ENCODE measurements around the gene SCLY.
A peak's percentile ranks its signal among the peaks of the same experiment; 100 is the strongest.
"Not testable (repeated sequence)": the region's sequence is repeated elsewhere in the genome, so short reads cannot be mapped to it uniquely, and the experiment has no call there.

Gene SCLY

GRCh38 chr2:238042090-238042489 lies 18.7 kb upstream of the SCLY start:
- DNase-seq = no peak

GRCh38 chr2:238042849-238043584 lies 17.8 kb upstream of the SCLY start:
- no peak for DNase-seq

DNA sequence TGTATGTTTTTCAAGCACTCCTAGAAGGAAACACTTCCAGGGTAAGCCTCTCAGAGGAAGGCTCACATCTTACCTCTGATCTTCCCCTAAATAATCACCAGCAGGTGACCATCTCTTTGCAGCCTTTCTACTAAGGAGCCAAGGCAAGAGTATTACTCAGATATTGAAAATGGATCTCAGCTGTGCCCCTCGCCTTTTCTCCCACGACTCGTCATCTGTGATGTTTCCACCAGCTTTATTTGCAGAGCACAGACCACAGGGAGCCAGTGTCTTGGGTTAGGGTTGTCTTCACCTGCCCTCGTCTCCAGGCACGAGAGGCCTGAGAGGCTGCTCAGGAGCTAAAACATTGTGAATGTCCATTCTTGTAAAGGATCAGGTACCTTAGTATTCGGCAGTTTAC lies 16.9 kb upstream of the SCLY start:
- no peak for DNase-seq

- DNase-seq = no peak
Observed at GRCh38 chr2:238045575-238045974, 15.2 kb upstream of the SCLY start.

DNA sequence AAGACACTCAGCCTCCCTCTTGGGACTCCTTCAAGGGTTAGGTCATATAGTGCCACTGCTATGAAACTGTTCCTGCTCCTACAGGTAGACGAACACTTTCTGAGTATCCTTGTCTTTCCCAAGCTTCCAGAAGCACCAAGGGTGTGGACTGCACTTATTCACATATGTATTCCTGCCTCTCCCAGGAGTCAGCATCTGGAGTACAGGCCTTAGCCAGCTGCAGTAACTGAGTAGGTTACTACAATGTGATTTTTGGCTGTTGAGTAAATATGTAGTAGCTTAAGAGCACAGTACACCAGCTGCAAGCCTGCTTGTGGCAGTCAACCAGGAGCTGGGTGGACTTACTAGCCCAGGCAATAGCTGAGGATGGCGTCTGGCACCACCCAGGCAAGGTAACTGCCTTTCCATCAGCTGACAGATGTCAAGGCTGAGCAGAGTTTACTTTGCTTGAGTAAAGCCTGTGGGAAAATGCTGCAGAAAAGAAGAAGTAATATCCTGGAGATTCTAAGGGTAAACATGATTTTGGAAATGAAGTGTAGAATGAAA lies 14.0 kb upstream of the SCLY start:
- no peak for DNase-seq

DNA sequence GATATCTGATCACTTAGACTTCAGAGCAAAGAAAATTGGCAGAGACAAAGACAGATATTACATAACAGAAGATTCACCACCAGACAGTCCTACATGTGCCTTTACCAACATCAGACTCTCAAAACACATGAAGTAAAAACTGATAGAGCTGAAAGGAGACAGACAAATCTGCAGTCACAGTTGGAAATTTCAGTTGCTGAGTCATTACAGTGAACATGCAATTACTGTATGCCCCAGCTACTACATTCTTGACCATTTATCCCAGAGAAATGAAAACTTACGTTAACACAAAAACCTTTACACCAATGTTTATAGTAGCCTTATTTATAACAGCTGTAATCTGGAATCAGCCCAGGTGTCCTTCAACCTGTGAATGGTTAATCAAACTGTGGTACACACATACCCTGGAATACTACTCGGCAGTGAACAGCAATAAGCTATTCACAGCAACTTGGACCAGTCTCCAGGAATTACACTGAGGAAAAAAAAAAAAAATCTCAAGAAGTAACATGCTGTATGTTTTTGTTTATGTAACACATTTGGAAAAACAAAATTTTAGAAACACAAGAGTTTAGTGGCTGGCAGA lies 7.5 kb upstream of the SCLY start:
- DNase-seq = peak; percentile 22

- DNase-seq = no peak
Observed at GRCh38 chr2:238055841-238056240, 5.0 kb upstream of the SCLY start.

GRCh38 chr2:238057696-238058575 lies 2.9 kb upstream of the SCLY start:
- DNase-seq = not testable (repeated sequence)

GRCh38 chr2:238059505-238059904 lies 1.3 kb upstream of the SCLY start:
- DNase-seq = no peak

GRCh38 chr2:238060096-238060541 lies 682 bp upstream of the SCLY start:
- DNase-seq = peak; percentile 40

DNA sequence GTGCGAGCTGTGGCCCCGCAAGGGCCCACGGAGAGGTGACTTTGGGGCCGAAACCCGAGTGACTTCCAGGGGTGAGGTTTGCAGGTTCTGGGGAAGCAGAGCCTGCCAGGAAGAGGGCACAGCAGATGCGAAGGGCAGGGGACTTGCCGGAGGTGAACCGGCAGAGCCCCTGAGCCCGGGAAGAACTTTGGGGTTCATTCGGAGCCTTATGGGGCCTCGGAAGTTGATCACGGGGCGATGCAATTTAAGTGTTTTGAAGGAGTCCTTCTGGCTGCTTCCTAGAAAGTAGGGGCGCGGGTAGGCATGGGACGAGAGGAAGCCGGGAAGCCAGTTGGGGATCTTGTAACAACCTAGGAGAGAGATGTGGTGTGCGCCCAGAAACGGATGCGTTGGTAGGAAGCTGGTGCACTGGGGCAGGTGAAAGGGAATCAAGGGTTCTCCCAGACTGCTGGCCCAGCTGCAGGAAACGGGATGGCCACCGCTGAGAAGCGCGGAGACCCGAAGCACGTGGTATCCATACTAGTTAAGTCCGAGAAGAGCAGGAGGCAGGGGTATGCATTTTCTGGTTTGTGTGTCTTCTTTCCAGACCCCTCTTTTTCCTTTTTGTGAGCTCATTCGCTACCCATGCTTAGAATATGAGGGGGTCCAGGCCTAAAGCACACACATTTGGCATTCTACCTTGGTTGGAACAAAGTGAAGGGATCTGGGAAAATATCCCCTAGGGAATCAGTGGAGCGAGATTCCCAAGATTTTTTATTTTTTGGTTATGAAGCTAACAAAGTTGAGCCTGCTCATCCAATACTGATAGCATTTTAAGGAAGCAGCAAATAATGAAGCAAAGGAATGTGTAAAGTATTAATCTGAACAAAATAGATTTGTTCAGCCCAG lies 758 bp downstream of the SCLY start:
- DNase-seq = peak; percentile 56

DNA sequence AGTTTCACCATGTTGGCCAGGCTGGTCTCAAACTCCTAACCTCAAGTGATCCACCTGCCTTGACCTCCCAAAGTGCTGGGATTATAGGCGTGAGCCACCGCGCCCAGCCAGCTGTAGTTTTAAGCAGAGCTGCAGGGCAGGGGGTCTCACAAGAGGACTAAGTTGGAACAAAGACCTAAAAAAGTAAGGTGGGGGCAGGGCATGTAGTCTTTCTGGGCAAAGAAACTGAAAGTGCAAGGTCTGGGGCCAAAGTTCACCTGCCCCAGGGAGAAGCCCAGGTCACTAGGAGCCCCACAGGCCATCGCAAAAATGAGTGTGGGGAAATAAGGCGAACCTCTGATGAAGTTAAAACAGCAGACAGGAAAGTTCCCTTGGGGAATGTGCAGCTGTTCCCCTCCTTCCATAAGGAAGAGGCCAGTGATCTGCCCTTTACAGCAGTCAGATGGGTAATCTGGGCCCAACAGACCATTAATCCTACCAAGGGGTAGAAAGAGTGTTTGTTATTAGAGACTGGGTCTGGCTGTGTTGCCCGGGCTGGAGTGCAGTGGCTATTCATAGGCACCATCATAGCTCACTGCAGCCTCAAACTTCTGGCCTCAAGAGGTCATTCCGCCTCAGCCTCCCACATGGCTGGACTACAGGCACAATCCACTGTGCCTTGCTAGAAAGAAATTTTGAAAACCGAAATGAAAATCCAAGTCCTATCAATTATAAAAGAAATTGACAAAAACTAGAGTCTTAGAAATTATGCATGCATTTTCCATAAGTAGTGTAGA lies 2.8 kb downstream of the SCLY start:
- DNase-seq = no peak

DNA sequence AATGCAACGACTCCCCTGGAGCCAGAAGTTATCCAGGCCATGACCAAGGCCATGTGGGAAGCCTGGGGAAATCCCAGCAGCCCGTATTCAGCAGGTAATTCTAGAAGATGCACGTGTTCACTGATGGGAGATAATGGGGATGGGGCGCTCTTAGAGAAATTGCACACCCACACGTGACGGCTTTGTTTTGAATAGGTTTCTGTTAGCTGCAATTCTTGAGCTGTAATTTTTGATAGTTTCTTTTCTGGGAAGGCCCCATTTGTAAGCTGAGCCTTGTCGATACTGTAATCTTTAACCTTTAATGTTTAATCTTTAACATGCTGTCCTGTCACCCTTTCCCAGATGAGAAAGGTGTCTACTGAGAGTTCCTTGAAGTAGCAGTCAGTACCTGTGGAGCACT lies 3.6 kb downstream of the SCLY start:
- no peak for DNase-seq

GRCh38 chr2:238065071-238065846 lies 4.5 kb downstream of the SCLY start:
- DNase-seq = no peak

DNA sequence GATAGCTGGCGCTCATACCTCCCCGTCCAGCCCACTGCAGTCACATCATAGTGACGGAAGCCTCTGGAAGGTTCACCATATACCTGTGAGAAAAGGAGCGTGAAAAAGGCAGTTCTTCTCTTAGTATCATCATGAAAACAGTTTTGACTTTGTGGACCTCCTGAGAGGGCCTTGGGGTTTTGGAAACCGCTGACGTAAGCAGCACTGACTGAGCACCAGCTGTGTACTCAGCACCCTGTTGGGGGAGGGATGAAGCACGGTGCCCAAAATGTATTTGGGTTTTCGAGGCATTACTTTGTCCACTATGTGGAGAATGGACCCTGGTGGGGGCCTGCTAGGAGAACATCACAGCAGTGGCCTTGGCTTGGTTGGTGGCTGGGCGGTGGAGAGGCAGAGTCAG lies 5.4 kb downstream of the SCLY start:
- DNase-seq = no peak

DNA sequence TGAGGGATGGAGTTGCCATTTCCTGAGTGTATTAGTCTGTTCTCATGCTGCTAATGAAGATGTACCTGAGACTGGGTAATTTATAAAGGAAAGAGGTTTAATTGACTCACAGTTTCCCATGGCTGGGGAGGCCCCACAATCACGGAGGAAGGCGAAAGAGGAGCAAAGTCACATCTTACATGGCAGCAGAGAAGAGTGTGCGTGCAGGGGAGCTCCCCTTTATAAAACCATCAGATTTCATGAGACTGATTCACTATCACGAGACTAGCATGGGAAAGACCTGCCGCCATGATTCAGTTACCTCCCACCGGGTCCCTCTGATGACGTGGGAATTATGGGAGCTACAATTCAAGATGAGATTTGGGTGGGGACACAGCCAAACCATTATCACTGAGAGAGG lies 5.9 kb downstream of the SCLY start:
- not testable (repeated sequence) for DNase-seq

- no peak for DNase-seq
Observed at GRCh38 chr2:238067939-238068338, 7.1 kb downstream of the SCLY start.

DNA sequence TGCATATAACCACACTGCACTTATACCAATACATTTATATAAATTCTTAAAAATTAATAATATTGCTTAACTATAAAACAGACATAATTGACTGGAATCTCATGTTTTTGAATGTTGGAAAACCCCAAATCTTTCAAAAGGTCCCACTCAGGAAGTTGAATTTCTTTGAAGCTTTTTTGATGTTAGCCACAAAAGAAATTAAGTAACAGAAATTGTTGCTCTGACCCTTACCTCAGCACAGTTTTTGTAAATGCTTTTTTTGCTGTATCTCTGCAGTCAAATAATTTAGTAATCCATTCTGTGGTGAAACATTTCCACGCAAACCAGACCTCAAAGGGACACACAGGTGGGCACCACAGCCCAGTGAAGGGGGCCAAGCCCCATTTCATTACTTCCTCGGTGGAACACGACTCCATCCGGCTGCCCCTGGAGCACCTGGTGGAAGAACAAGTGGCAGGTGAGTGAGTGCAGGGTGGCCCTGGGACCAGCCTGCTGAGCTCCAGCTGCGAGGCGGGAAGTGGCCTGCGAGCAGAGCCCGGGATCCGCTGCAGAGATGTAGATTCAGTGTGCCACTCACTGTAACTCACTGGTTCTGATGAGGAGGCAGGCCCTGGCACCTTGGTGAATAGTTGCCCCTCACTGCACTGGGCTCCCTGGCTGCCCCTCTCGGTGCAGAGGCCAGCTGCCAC lies 8.4 kb downstream of the SCLY start:
- DNase-seq = no peak

- DNase-seq = no peak
Observed at GRCh38 chr2:238069877-238070276, 9.1 kb downstream of the SCLY start.

- no peak for DNase-seq
Observed at GRCh38 chr2:238075397-238075796, 14.6 kb downstream of the SCLY start.

All from EL (cell line).